ENCODE data around the gene PTPRD.

Gene PTPRD

GRCh38 chr9:8877753-8878494 is 1734.9 kb downstream of the PTPRD start:
- DNase-seq = no peak

GRCh38 chr9:8876303-8876702 is 1736.5 kb downstream of the PTPRD start:
- DNase-seq = no peak

- DNase-seq = no peak
Observed at GRCh38 chr9:8874482-8874881, 1738.3 kb downstream of the PTPRD start.

- DNase-seq = no peak
Observed at GRCh38 chr9:8872802-8873201, 1740.0 kb downstream of the PTPRD start.

GRCh38 chr9:8871796-8872445 is 1740.9 kb downstream of the PTPRD start:
- no peak for DNase-seq

- no peak for DNase-seq
Observed at GRCh38 chr9:8871396-8871795, 1741.4 kb downstream of the PTPRD start.

GRCh38 chr9:8869812-8870211 is 1743.0 kb downstream of the PTPRD start:
- no peak for DNase-seq

GRCh38 chr9:8868632-8869031 is 1744.2 kb downstream of the PTPRD start:
- no peak for DNase-seq

- DNase-seq = no peak
Observed at GRCh38 chr9:8867148-8867547, 1745.7 kb downstream of the PTPRD start.

GRCh38 chr9:8864545-8864896 is 1748.3 kb downstream of the PTPRD start:
- DNase-seq = no peak

- no peak for DNase-seq
Observed at GRCh38 chr9:8863886-8864544, 1748.8 kb downstream of the PTPRD start.

- no peak for DNase-seq
Observed at GRCh38 chr9:8863069-8863468, 1749.7 kb downstream of the PTPRD start.

GRCh38 chr9:8860925-8861324 is 1751.9 kb downstream of the PTPRD start:
- no peak for DNase-seq

GRCh38 chr9:8860086-8860485 is 1752.7 kb downstream of the PTPRD start:
- DNase-seq = no peak

GRCh38 chr9:8859416-8859815 is 1753.4 kb downstream of the PTPRD start:
- DNase-seq = no peak

GRCh38 chr9:8858596-8859161 is 1754.1 kb downstream of the PTPRD start:
- no peak for DNase-seq

GRCh38 chr9:8857926-8858595 is 1754.7 kb downstream of the PTPRD start:
- no peak for DNase-seq

- DNase-seq = no peak
Observed at GRCh38 chr9:8857068-8857925, 1755.5 kb downstream of the PTPRD start.

GRCh38 chr9:8856396-8857067 is 1756.3 kb downstream of the PTPRD start:
- no peak for DNase-seq

- DNase-seq = no peak
Observed at GRCh38 chr9:8855046-8855445, 1757.8 kb downstream of the PTPRD start.

GRCh38 chr9:8852301-8852864 is 1760.4 kb downstream of the PTPRD start:
- DNase-seq = no peak

Data from SW 1271 (cell line).